GM08714 (cell line): ENCODE results near the gene ATG7.
"Not testable (repeated sequence)": the region's sequence is repeated elsewhere in the genome, so short reads cannot be mapped to it uniquely, and the experiment has no call there.

Experiments
- H3K4me3 ChIP-seq: fragments of 200-500 bp; sonication (Bioruptor generic); 2 replicates; pipeline ENCODE4 v1.5.1; 2014; ENCODE audit warnings: mild to moderate bottlenecking, low read length, inconsistent platforms
- ZNF274 ChIP-seq: IDR thresholded peaks from 2 replicates; pipeline ENCODE4 v1.6.1; 2012; ENCODE audit warnings: mild to moderate bottlenecking, low read depth, low read length

The ATG7 gene

GRCh38 chr3:11389386-11390268 is 117.4 kb downstream of the ATG7 start:
- H3K4me3 ChIP-seq = no peak overlapping the region
- TF ChIP-seq ZNF274 = no peak

GRCh38 chr3:11390411-11391131 is 118.4 kb downstream of the ATG7 start:
- no peak for TF ChIP-seq ZNF274
- H3K4me3 ChIP-seq = no peak overlapping the region

- peak overlapping the region; percentile 1; the same call in 1 of the 2 replicates for H3K4me3 ChIP-seq
- no peak for TF ChIP-seq ZNF274
These were observed 119.1 kb downstream of the ATG7 start for GRCh38 chr3:11391174-11391879.

- H3K4me3 ChIP-seq = no peak overlapping the region
- no peak for TF ChIP-seq ZNF274
These were observed 120.0 kb downstream of the ATG7 start for GRCh38 chr3:11392014-11392859.

- no peak for TF ChIP-seq ZNF274
- no peak overlapping the region for H3K4me3 ChIP-seq
These were observed 120.6 kb downstream of the ATG7 start for GRCh38 chr3:11392860-11393114.

- TF ChIP-seq ZNF274 = no peak
These were observed 121.2 kb downstream of the ATG7 start for GRCh38 chr3:11393401-11393800.

GRCh38 chr3:11394392-11394791 is 122.2 kb downstream of the ATG7 start:
- no peak overlapping the region for H3K4me3 ChIP-seq
- no peak for TF ChIP-seq ZNF274

More at GRCh38 chr3:11393401-11393800, 121.2 kb downstream of the ATG7 start:
- H3K4me3 ChIP-seq = no peak overlapping the region

- no peak overlapping the region for H3K4me3 ChIP-seq
- no peak for TF ChIP-seq ZNF274
These were observed 128.0 kb downstream of the ATG7 start for GRCh38 chr3:11400213-11400612.

GRCh38 chr3:11401434-11401833 is 129.2 kb downstream of the ATG7 start:
- no peak for TF ChIP-seq ZNF274
- no peak overlapping the region for H3K4me3 ChIP-seq

GRCh38 chr3:11405323-11405722 is 133.1 kb downstream of the ATG7 start:
- TF ChIP-seq ZNF274 = no peak
- H3K4me3 ChIP-seq = no peak overlapping the region

GRCh38 chr3:11407644-11408043 is 135.4 kb downstream of the ATG7 start:
- H3K4me3 ChIP-seq = no peak overlapping the region
- no peak for TF ChIP-seq ZNF274

GRCh38 chr3:11408324-11408859 is 136.2 kb downstream of the ATG7 start:
- not testable (repeated sequence) for H3K4me3 ChIP-seq

- no peak overlapping the region for H3K4me3 ChIP-seq
- TF ChIP-seq ZNF274 = no peak
These were observed 138.4 kb downstream of the ATG7 start for GRCh38 chr3:11410564-11410963.

GRCh38 chr3:11411956-11412355 is 139.8 kb downstream of the ATG7 start:
- no peak overlapping the region for H3K4me3 ChIP-seq
- TF ChIP-seq ZNF274 = no peak
